B cell (primary cell): ENCODE measurements around the gene IGF1. TPM values are rescaled to one million over a fixed set of nuclear protein-coding genes. Genes with fewer than 3 reads are reported as not detected.

Source experiments
- ATAC-seq: fragments of 200-7000 bp; cut with Tn5 transposase; one replicate; pipeline ENCODE4 v1.10.0; 2021; ENCODE audit warnings: low read depth, mild to moderate bottlenecking, moderate number of reproducible peaks, moderate library complexity
- CTCF ChIA-PET: fragments of 350-600 bp; sonication (Branson Sonifier 250); formaldehyde crosslinking; loops from one replicate; lab custom pipeline; 2021; ENCODE audit warnings: antibody characterized with exemption, inconsistent platforms; lab: Charles Lee
- POLR2A ChIA-PET: fragments of 350-600 bp; sonication (Branson Sonifier 250); formaldehyde crosslinking; loops from one replicate; lab custom pipeline; 2021; ENCODE audit warnings: antibody characterized with exemption; lab: Charles Lee
- DNase-seq: peaks from one replicate; pipeline ENCODE4 v3.0.0; 2013
- H2AFZ ChIP-seq: 2 replicates; pipeline ENCODE4 v1.6.1; 2012; ENCODE audit warnings: mild to moderate bottlenecking, low read depth, low read length; ENCODE audit not compliant: insufficient read depth, poor library complexity, severe bottlenecking
- H3K27ac ChIP-seq, 2 donors: 1 replicate in 1 of 2; 2 replicates in 1 of 2; pipeline ENCODE4 v1.5.1; 2012 to 2013; ENCODE audit warnings: low read length in 2 of 2, mild to moderate bottlenecking in 2 of 2, moderate library complexity in 1 of 2
- H3K27me3 ChIP-seq, 4 experiments: fragments of 200-600 bp in 1 of 4; sonication (generic) in 1 of 4; replicated peaks in 1 of 4; 1 replicate in 2 of 4; 2 replicates in 2 of 4; pipeline versions ENCODE4 v1.6.1 to v1.7.0; 2013 to 2016; ENCODE audit warnings: low read length in 3 of 4, mild to moderate bottlenecking in 2 of 4, mixed read lengths in 1 of 4, moderate library complexity in 1 of 4; ENCODE audit not compliant: insufficient read depth in 4 of 4, control insufficient read depth in 3 of 4; ENCODE audit errors: control extremely low read depth in 1 of 4
- H3K36me3 ChIP-seq, 2 experiments: replicated peaks in 1 of 2; 1 replicate in 1 of 2; 2 replicates in 1 of 2; pipeline versions ENCODE4 v1.6.1 to v1.7.1; 2013; ENCODE audit warnings: low read length in 1 of 2; ENCODE audit not compliant: insufficient read depth in 2 of 2, control insufficient read depth in 1 of 2; ENCODE audit errors: control extremely low read depth in 1 of 2, extremely low read depth in 1 of 2
- H3K4me1 ChIP-seq, 2 donors: fragments of 200-600 bp in 1 of 2; sonication (generic) in 1 of 2; 1 replicate in 1 of 2; 2 replicates in 1 of 2; pipeline versions ENCODE4 v1.5.1 to v1.6.1; 2013 to 2017; ENCODE audit warnings: low read length in 2 of 2; ENCODE audit not compliant: control insufficient read depth in 2 of 2, insufficient read depth in 2 of 2
- H3K4me2 ChIP-seq: replicated peaks from 2 replicates; pipeline ENCODE3; 2012; ENCODE audit warnings: mild to moderate bottlenecking, low read depth, low read length; ENCODE audit not compliant: poor library complexity, severe bottlenecking
- H3K4me3 ChIP-seq, 5 experiments: fragments of 200-600 bp in 1 of 5; sonication (generic) in 1 of 5; 1 replicate in 3 of 5; 2 replicates in 2 of 5; pipeline versions ENCODE4 v1.5.1 to v1.7.0; 2011 to 2016; ENCODE audit warnings: low read length in 4 of 5, mild to moderate bottlenecking in 4 of 5, low read depth in 2 of 5, control low read depth in 1 of 5, moderate library complexity in 1 of 5; ENCODE audit not compliant: insufficient read depth in 1 of 5; ENCODE audit errors: control extremely low read depth in 1 of 5, extremely low read depth in 1 of 5
- H3K79me2 ChIP-seq: fragments of 200-600 bp; sonication (generic); one replicate; pipeline ENCODE4 v1.6.0; 2016; ENCODE audit warnings: low read length; ENCODE audit not compliant: control insufficient read depth, insufficient read depth
- H3K9ac ChIP-seq: fragments of 200-600 bp; sonication (generic); 2 replicates; pipeline ENCODE4 v1.6.1; 2017; ENCODE audit warnings: mild to moderate bottlenecking, low read length, moderate library complexity
- H3K9me3 ChIP-seq, 3 donors: one replicate each; pipeline versions ENCODE4 v1.6.1 to v1.7.1; 2013; ENCODE audit warnings: low read length in 2 of 3; ENCODE audit not compliant: control insufficient read depth in 2 of 3, insufficient read depth in 1 of 3; ENCODE audit errors: control extremely low read depth in 1 of 3
- H4K20me1 ChIP-seq: 2 replicates; pipeline ENCODE4 v1.6.0; 2012; ENCODE audit warnings: mild to moderate bottlenecking, low read length; ENCODE audit not compliant: insufficient read depth, control insufficient read depth, poor library complexity, severe bottlenecking
- H3K27ac Mint-ChIP-seq: one replicate; pipeline ENCODE4 v1.8.0; 2021; ENCODE audit warnings: mixed read lengths
- H3K27me3 Mint-ChIP-seq: one replicate; pipeline ENCODE4 v1.8.0; 2021; ENCODE audit warnings: mixed read lengths
- H3K4me1 Mint-ChIP-seq: one replicate; pipeline ENCODE4 v1.8.0; 2021; ENCODE audit warnings: mixed read lengths
- H3K4me3 Mint-ChIP-seq: one replicate; pipeline ENCODE4 v1.8.0; 2021; ENCODE audit warnings: mixed read lengths
- H3K9me3 Mint-ChIP-seq: one replicate; pipeline ENCODE4 v1.8.0; 2022; ENCODE audit warnings: mixed read lengths; ENCODE audit not compliant: insufficient read depth
- EZH2 ChIP-seq: IDR thresholded peaks from 2 replicates; pipeline ENCODE4 v1.6.1; 2012; ENCODE audit warnings: borderline replicate concordance, low read depth, mild to moderate bottlenecking, moderate library complexity, low read length; ENCODE audit not compliant: insufficient read depth, poor library complexity, severe bottlenecking
- WGBS: methylation state at CpG from one replicate; pipeline ENCODE4 v1.1.5; 2013; ENCODE audit warnings: missing lambda C conversion rate; ENCODE audit not compliant: insufficient coverage; 5-methylcytosine and 5-hydroxymethylcytosine counted together
- intact Hi-C: fragments of 100-400 bp; cut with micrococcal nuclease; formaldehyde crosslinking; loops from one replicate; pipeline ENCODE4 v1.10.0; 2022
- polyA plus RNA-seq: library from polyadenylated mRNA; depleted of rRNA; stranded (reverse); fragments of >200 nt; gene quantifications from 2 replicates; pipeline ENCODE4 v1.2.3, GENCODE V29; 2012
- total RNA-seq, 2 donors: library from RNA; stranded (reverse); fragments of 120-200 nt in 1 of 2; gene quantifications; 1 replicate in 1 of 2; 2 replicates in 1 of 2; pipeline versions ENCODE4 v1.2.3 to v1.2.4, GENCODE V29; 2013 to 2022
- TF ChIP-seq, protein P1 (sequence below): fragments of 200-600 bp; IDR thresholded peaks from one replicate; pipeline ENCODE4 v1.8.0; 2022; ENCODE audit warnings: antibody characterized with exemption, mild to moderate bottlenecking

Gene IGF1
- total and polyA plus RNA-seq, 2 donors (not counting 1 experiment from before 2014, with no cell fraction given): 0.21 TPM; not detected in 1

- no peak overlapping the region for H3K4me3 ChIP-seq
- H3K27me3 ChIP-seq: no peaks in the 10 kb centered on the region
- Mint-ChIP-seq H3K9me3 (no peaks in the 10 kb centered on the region), H3K4me3 (no peak overlapping the region), H3K27me3 (peaks cover under 1% of the 10 kb centered on the region), H3K4me1 (peaks cover 7% of the 10 kb centered on the region), H3K27ac (no peak overlapping the region)
- intact Hi-C loops: no loop called here
- TF ChIP-seq, protein P1, sequence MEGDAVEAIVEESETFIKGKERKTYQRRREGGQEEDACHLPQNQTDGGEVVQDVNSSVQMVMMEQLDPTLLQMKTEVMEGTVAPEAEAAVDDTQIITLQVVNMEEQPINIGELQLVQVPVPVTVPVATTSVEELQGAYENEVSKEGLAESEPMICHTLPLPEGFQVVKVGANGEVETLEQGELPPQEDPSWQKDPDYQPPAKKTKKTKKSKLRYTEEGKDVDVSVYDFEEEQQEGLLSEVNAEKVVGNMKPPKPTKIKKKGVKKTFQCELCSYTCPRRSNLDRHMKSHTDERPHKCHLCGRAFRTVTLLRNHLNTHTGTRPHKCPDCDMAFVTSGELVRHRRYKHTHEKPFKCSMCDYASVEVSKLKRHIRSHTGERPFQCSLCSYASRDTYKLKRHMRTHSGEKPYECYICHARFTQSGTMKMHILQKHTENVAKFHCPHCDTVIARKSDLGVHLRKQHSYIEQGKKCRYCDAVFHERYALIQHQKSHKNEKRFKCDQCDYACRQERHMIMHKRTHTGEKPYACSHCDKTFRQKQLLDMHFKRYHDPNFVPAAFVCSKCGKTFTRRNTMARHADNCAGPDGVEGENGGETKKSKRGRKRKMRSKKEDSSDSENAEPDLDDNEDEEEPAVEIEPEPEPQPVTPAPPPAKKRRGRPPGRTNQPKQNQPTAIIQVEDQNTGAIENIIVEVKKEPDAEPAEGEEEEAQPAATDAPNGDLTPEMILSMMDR: no peak
- TF ChIP-seq EZH2: no peak
- H4K20me1 ChIP-seq: no peaks in the 10 kb centered on the region
- H3K79me2 ChIP-seq: no peaks in the 10 kb centered on the region
- H3K4me2 ChIP-seq: no peak overlapping the region
- ChIA-PET POLR2A (no interaction called here), CTCF (interaction anchor here (0.9 kb wide), 1 partner anchor 23 kb away, joined by 3 read pairs; no protein-coding TSS in a partner anchor)
- peaks cover 3 to 6% of the 10 kb centered on the region in 2 donors for H3K4me1 ChIP-seq
- DNase-seq (no peak), ATAC-seq (no peak)
- no peaks in the 10 kb centered on the region for H3K9me3 ChIP-seq
- no peaks in the 10 kb centered on the region for H3K36me3 ChIP-seq
- H2AFZ ChIP-seq: no peak overlapping the region
- H3K27ac ChIP-seq: no peak overlapping the region
- no peak overlapping the region for H3K9ac ChIP-seq
- WGBS: no CpG with 5 or more reads among the region's 2 CpGs
Measured at GRCh38 chr12:102507301-102507700, 26.9 kb upstream of the IGF1 start.

DNA sequence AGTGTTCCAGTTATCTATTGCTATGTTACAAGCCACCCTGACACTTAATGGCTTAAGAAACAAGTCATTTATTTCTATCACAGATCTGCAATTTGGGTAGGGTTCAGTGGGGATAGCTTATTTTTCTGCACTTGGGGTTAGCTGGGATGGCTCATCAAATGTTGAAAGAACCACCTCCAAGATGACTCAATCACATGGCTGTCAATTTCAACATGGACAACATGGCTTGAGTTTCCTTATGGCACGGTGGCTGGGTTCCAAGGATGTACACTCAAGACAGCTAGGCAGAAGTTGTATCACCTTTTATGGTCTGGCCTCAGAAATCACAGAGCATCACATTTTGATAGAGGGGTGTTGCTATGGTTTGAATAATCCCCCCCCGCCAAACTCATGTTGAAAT is 24.5 kb upstream of the IGF1 start:
- no peaks in the 10 kb centered on the region for H4K20me1 ChIP-seq
- no peak for DNase-seq
- H3K27me3 Mint-ChIP-seq: peaks cover 6% of the 10 kb centered on the region
- no peaks in the 10 kb centered on the region for H3K9me3 Mint-ChIP-seq
- H3K4me1 Mint-ChIP-seq: peaks cover 7% of the 10 kb centered on the region
- CTCF ChIA-PET: interaction anchor here (0.9 kb wide), 1 partner anchor 20 kb away, joined by 3 read pairs; no protein-coding TSS in a partner anchor
- TF ChIP-seq, protein P1: no peak
- no peak for TF ChIP-seq EZH2
- no peak overlapping the region for H3K4me3 ChIP-seq
- H3K27me3 ChIP-seq: no peaks in the 10 kb centered on the region
- H3K36me3 ChIP-seq: no peaks in the 10 kb centered on the region
- H3K27ac Mint-ChIP-seq: no peak overlapping the region
- no peaks in the 10 kb centered on the region for H3K79me2 ChIP-seq
- no peak overlapping the region for H3K9ac ChIP-seq
- H2AFZ ChIP-seq: no peak overlapping the region
- intact Hi-C loops: no loop called here
- H3K4me1 ChIP-seq: peaks cover 3 to 6% of the 10 kb centered on the region in 2 donors
- no peak overlapping the region for H3K27ac ChIP-seq
- POLR2A ChIA-PET: no interaction called here
- no peak for ATAC-seq
- no CpG with 5 or more reads among the region's 2 CpGs for WGBS
- no peak overlapping the region for H3K4me2 ChIP-seq
- no peaks in the 10 kb centered on the region for H3K9me3 ChIP-seq
- no peak overlapping the region for H3K4me3 Mint-ChIP-seq
